ENCODE data around the gene CDC20B.

CDC20B gene

GRCh38 chr5:55143624-55144023 lies 29.4 kb downstream of the CDC20B start:
- DNase-seq (ENCODE audit: low spot score), result no peak
- TF ChIP-seq CTCF (IDR thresholded peaks at IDR 0.05; ENCODE audit: extremely low read depth, missing control alignments), result no peak

GRCh38 chr5:55141945-55142690 lies 30.9 kb downstream of the CDC20B start:
- no peak for TF ChIP-seq CTCF (IDR thresholded peaks at IDR 0.05; ENCODE audit: extremely low read depth, missing control alignments)
- DNase-seq (ENCODE audit: low spot score), result no peak

GRCh38 chr5:55140908-55141665 lies 31.9 kb downstream of the CDC20B start:
- TF ChIP-seq CTCF (IDR thresholded peaks at IDR 0.05; ENCODE audit: extremely low read depth, missing control alignments), result no peak

GRCh38 chr5:55136521-55136920 lies 36.5 kb downstream of the CDC20B start:
- DNase-seq (ENCODE audit: low spot score), result no peak
- no peak for TF ChIP-seq CTCF (IDR thresholded peaks at IDR 0.05; ENCODE audit: extremely low read depth, missing control alignments)

More at GRCh38 chr5:55140908-55141665, 31.9 kb downstream of the CDC20B start:
- no peak for DNase-seq (ENCODE audit: low spot score)

- TF ChIP-seq CTCF (IDR thresholded peaks at IDR 0.05; ENCODE audit: extremely low read depth, missing control alignments), result no peak
- DNase-seq (ENCODE audit: low spot score), result no peak
Measured at GRCh38 chr5:55134053-55134722, 38.8 kb downstream of the CDC20B start.

GRCh38 chr5:55123365-55123764 lies 49.6 kb downstream of the CDC20B start:
- TF ChIP-seq CTCF (IDR thresholded peaks at IDR 0.05; ENCODE audit: extremely low read depth, missing control alignments), result no peak
- DNase-seq (ENCODE audit: low spot score), result no peak

- TF ChIP-seq CTCF (IDR thresholded peaks at IDR 0.05; ENCODE audit: extremely low read depth, missing control alignments), result no peak
- no peak for DNase-seq (ENCODE audit: low spot score)
Measured at GRCh38 chr5:55114061-55114460, 58.9 kb downstream of the CDC20B start.
